GM18858 (cell line): ENCODE data around the gene TAAR9.
"Not testable (repeated sequence)": the region's sequence is repeated elsewhere in the genome, so short reads cannot be mapped to it uniquely, and the experiment has no call there.

Experiments
- ATAC-seq: cut with Tn5 transposase; IDR thresholded peaks from one replicate; pipeline ENCODE4 v1.9.1; 2021; ENCODE audit not compliant: unreplicated experiment

The TAAR9 gene

DNA sequence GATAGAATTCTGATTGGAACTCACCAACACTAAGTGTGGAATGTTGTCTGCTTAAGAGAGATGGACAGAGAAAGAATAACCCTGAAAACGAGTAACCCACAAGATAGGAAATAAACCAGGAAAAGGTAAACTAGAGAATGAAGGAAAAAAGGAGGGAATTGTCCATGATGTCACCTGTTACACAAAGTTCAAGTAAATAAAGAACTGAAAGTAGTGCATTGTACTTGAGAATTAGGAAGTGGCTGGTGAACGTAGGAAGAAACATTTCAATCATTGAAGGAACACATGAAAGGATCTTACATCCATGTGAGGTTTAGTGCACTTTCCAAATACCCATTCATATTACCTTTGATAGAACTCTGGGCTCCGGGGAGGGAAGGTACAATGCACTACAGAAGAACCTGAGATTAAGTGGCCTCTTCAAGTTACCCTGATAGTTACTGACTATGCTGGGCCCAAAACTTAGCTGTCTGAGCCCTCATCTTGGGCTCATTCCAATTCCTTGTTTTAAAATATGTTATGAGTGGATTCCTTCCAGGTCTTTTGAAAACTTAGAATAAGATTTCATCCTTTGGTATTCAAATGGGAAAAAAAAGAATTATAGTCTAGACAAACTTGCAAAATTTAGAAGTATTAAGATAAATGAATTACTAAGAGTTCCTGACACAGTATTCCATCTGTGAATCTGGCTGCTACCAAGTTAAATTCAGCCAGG is 24.1 kb upstream of the TAAR9 start:
- ATAC-seq = no peak

- no peak for ATAC-seq
Measured at GRCh38 chr6:132515386-132515785, 22.7 kb upstream of the TAAR9 start.

- no peak for ATAC-seq
Measured at GRCh38 chr6:132520953-132521352, 17.1 kb upstream of the TAAR9 start.

GRCh38 chr6:132524646-132525045 is 13.4 kb upstream of the TAAR9 start:
- no peak for ATAC-seq

- no peak for ATAC-seq
Measured at GRCh38 chr6:132525866-132526265, 12.2 kb upstream of the TAAR9 start.

DNA sequence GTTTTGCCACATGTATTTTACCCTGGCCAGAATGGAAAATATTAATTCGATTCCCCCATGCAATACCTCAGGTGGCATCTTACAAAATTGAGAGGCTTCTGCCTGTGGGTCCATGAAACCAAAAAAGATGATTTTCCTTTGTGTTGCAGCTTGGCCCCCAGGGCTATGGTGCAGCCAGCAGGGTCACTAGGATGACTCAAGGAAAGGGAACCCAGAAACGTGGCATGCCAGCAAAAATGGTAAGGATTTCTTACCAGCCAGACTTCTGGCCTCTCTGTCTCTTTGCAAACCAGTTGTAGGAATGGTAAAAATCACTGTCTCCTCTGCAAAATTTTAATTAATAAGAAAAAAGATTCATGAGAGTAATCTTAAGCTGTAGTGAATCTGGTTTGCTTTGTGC is 11.6 kb upstream of the TAAR9 start:
- no peak for ATAC-seq

GRCh38 chr6:132527791-132528190 is 10.3 kb upstream of the TAAR9 start:
- no peak for ATAC-seq

GRCh38 chr6:132530293-132530974 is 7.6 kb upstream of the TAAR9 start:
- peak; percentile 86 for ATAC-seq

- ATAC-seq = not testable (repeated sequence)
Measured at GRCh38 chr6:132534546-132534945, 3.5 kb upstream of the TAAR9 start.

GRCh38 chr6:132537145-132537544 is 932 bp upstream of the TAAR9 start:
- no peak for ATAC-seq

GRCh38 chr6:132544826-132545225 is 6.7 kb downstream of the TAAR9 start:
- ATAC-seq = no peak

- no peak for ATAC-seq
Measured at GRCh38 chr6:132548746-132549463, 10.8 kb downstream of the TAAR9 start.

- no peak for ATAC-seq
Measured at GRCh38 chr6:132551214-132551613, 13.1 kb downstream of the TAAR9 start.

- ATAC-seq = no peak
Measured at GRCh38 chr6:132552372-132552771, 14.3 kb downstream of the TAAR9 start, which contains the start of gene TAAR8. Gene TAAR8, plus strand, starts transcription at chr6:132552672. Its CDS starts 21 bp downstream, at chr6:132552693.

GRCh38 chr6:132560087-132560486 is 22.0 kb downstream of the TAAR9 start:
- not testable (repeated sequence) for ATAC-seq

- ATAC-seq = no peak
Measured at GRCh38 chr6:132566404-132566803, 28.3 kb downstream of the TAAR9 start.

GRCh38 chr6:132567566-132567965 is 29.5 kb downstream of the TAAR9 start:
- no peak for ATAC-seq

DNA sequence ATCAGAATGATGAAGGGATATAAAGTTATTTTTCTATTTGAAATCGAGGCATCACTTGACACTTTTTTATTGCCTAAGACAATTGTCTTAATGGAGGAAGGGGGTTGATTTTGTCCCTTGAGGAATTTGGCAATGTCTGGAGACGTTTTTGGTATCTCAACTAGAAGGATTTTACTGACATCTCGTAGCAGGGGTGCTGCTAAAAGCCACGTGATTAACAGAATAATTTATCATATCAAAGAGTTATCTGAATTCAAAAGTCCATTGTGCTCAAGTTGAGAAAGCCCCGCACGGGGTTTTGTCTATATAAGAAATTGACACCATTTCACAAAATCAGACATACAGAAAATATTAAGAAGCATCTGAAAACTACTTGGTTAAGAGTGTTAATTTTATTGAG is 30.5 kb downstream of the TAAR9 start:
- ATAC-seq = no peak

DNA sequence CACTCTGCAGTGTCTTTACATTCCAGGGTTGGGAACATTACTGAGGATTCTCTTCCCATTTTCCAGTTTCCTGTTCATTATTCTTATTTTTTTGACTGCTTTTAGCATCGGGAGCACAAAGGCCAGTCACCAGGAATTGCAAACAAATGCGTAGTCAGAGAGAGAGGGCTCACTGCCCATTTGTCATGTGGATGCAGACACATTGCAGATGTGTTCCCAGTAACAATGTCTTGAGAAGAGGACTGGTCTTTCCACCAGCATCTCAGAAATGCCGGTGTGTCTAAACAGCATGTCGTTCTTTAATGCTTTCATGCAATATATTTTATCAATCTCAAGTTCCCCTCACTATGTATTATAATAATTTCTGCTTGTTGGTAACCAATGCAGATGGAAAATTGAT is 31.1 kb downstream of the TAAR9 start:
- no peak for ATAC-seq

DNA sequence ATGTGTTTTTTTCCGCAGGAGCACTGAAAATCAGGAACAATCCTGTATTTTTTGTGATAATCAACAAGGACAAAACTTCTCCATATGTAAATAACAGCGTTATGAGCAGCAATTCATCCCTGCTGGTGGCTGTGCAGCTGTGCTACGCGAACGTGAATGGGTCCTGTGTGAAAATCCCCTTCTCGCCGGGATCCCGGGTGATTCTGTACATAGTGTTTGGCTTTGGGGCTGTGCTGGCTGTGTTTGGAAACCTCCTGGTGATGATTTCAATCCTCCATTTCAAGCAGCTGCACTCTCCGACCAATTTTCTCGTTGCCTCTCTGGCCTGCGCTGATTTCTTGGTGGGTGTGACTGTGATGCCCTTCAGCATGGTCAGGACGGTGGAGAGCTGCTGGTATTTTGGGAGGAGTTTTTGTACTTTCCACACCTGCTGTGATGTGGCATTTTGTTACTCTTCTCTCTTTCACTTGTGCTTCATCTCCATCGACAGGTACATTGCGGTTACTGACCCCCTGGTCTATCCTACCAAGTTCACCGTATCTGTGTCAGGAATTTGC is 32.2 kb downstream of the TAAR9 start, which contains the start of gene TAAR6:
TSS of gene TAAR6 (plus strand) at position 102 of the 557 bp plus-strand sequence. CDS start at position 102, 0 bp downstream.
- ATAC-seq = no peak

- ATAC-seq = no peak
Measured at GRCh38 chr6:132571774-132572173, 33.7 kb downstream of the TAAR9 start.
